Measurements from ENCODE around the gene TP63.

The TP63 gene

GRCh38 chr3:189685860-189686259 is 54.7 kb downstream of the TP63 start:
- no peak for DNase-seq (ENCODE audit: low read depth)
- H3K4me3 ChIP-seq (ENCODE audit: low read depth, low read length) = no peak overlapping the region
- TF ChIP-seq MYC (IDR thresholded peaks at IDR 0.05; ENCODE audit: low read depth, low read length) (no peak), CTCF (IDR thresholded peaks at IDR 0.05; ENCODE audit: low read depth, low read length) (no peak), MAX (IDR thresholded peaks at IDR 0.05; ENCODE audit: low read depth, low read length) (no peak), POLR2A (IDR thresholded peaks at IDR 0.05; ENCODE audit: extremely low read depth, insufficient read length) (no peak)

- TF ChIP-seq MYC (IDR thresholded peaks at IDR 0.05; ENCODE audit: low read depth, low read length) = no peak
- TF ChIP-seq MAX (IDR thresholded peaks at IDR 0.05; ENCODE audit: low read depth, low read length) = no peak
- no peak for TF ChIP-seq CTCF (IDR thresholded peaks at IDR 0.05; ENCODE audit: low read depth, low read length)
- TF ChIP-seq POLR2A (IDR thresholded peaks at IDR 0.05; ENCODE audit: extremely low read depth, insufficient read length) = no peak
- no peak for DNase-seq (ENCODE audit: low read depth)
- no peak overlapping the region for H3K4me3 ChIP-seq (ENCODE audit: low read depth, low read length)
Observed at GRCh38 chr3:189687475-189687874, 56.3 kb downstream of the TP63 start.

- DNase-seq (ENCODE audit: low read depth) = no peak
- TF ChIP-seq CTCF (IDR thresholded peaks at IDR 0.05; ENCODE audit: low read depth, low read length) (no peak), MYC (IDR thresholded peaks at IDR 0.05; ENCODE audit: low read depth, low read length) (no peak), MAX (IDR thresholded peaks at IDR 0.05; ENCODE audit: low read depth, low read length) (no peak), POLR2A (IDR thresholded peaks at IDR 0.05; ENCODE audit: extremely low read depth, insufficient read length) (no peak)
- H3K4me3 ChIP-seq (ENCODE audit: low read depth, low read length) = no peak overlapping the region
Observed at GRCh38 chr3:189688262-189688661, 57.1 kb downstream of the TP63 start.

GRCh38 chr3:189689625-189690024 is 58.4 kb downstream of the TP63 start:
- DNase-seq (ENCODE audit: low read depth) = no peak
- no peak for TF ChIP-seq MYC (IDR thresholded peaks at IDR 0.05; ENCODE audit: low read depth, low read length)
- H3K4me3 ChIP-seq (ENCODE audit: low read depth, low read length) = no peak overlapping the region

GRCh38 chr3:189690237-189690636 is 59.0 kb downstream of the TP63 start:
- H3K4me3 ChIP-seq (ENCODE audit: low read depth, low read length) = no peak overlapping the region
- TF ChIP-seq CTCF (IDR thresholded peaks at IDR 0.05; ENCODE audit: low read depth, low read length) (no peak), POLR2A (IDR thresholded peaks at IDR 0.05; ENCODE audit: extremely low read depth, insufficient read length) (no peak), MAX (IDR thresholded peaks at IDR 0.05; ENCODE audit: low read depth, low read length) (no peak), MYC (IDR thresholded peaks at IDR 0.05; ENCODE audit: low read depth, low read length) (no peak)
- DNase-seq (ENCODE audit: low read depth) = no peak

- TF ChIP-seq MYC (IDR thresholded peaks at IDR 0.05; ENCODE audit: low read depth, low read length) = no peak
- DNase-seq (ENCODE audit: low read depth) = no peak
- H3K4me3 ChIP-seq (ENCODE audit: low read depth, low read length) = no peak overlapping the region
Observed at GRCh38 chr3:189690672-189691071, 59.5 kb downstream of the TP63 start.

- no peak overlapping the region for H3K4me3 ChIP-seq (ENCODE audit: low read depth, low read length)
- no peak for TF ChIP-seq CTCF (IDR thresholded peaks at IDR 0.05; ENCODE audit: low read depth, low read length)
- no peak for TF ChIP-seq MAX (IDR thresholded peaks at IDR 0.05; ENCODE audit: low read depth, low read length)
- no peak for TF ChIP-seq MYC (IDR thresholded peaks at IDR 0.05; ENCODE audit: low read depth, low read length)
- no peak for TF ChIP-seq POLR2A (IDR thresholded peaks at IDR 0.05; ENCODE audit: extremely low read depth, insufficient read length)
- DNase-seq (ENCODE audit: low read depth) = no peak
Observed at GRCh38 chr3:189695400-189695799, 64.2 kb downstream of the TP63 start.
